GM18520 (cell line): ENCODE measurements around the gene FAP.

Experiments
- ATAC-seq: cut with Tn5 transposase; IDR thresholded peaks from one replicate; pipeline ENCODE4 v1.9.1; 2021; ENCODE audit not compliant: unreplicated experiment

The FAP gene

DNA sequence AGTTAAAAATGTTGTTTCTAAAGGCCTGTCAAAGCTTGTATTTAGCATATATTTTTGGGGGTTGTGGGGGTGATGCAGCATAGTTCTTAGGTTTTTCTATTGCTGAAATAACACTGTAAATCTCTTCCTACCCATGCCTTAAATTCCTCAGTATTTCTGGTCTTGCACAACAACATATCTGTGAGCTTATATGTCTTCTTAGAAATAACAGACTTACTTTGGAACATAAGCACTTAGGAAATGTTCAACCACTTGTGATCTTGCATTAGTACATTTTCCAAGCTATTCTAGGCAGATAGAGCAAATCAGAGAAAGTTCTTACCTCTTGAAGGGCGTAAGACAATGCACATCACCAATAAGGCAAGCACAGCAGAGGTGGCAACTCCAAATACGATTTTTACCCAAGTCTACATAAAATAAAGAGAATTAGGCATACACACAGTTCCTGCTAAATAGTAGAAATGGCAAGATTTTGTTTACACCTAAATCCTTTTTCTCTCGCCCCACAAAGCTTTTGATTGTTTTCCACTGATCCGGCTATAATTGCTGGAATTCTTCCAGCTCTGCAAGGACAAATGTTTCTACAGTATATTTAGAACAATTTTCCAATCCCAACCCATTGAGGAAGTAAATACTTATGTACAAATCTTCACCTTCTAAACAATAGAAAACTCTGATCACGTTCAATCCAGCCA is 512 bp downstream of the FAP start:
- ATAC-seq: no peak

- no peak for ATAC-seq
Observed at GRCh38 chr2:162241571-162241970, 1.7 kb downstream of the FAP start.

- ATAC-seq: no peak
Observed at GRCh38 chr2:162234620-162235462, 8.4 kb downstream of the FAP start.

GRCh38 chr2:162233197-162233596 is 10.0 kb downstream of the FAP start:
- no peak for ATAC-seq

- ATAC-seq: no peak
Observed at GRCh38 chr2:162232671-162233070, 10.6 kb downstream of the FAP start.

- no peak for ATAC-seq
Observed at GRCh38 chr2:162232027-162232426, 11.2 kb downstream of the FAP start.

DNA sequence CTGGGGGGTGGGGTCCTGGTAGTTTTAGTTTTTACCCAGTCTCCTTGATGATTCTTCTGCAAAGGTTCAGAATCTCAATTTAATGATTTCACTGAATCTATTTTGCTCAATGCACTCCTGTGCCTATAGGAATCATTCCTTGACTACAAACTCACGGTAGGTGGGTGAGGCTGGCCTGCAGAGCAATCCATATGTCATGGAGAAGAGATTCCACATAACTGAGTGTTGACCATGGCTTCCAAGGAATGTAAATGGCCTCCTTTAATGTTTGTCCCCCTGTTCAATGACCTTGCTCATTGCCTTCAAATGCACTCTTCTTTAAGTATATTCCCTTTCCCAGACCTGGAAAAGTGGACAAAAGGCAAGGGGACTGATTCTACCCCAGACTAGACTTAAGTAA is 12.5 kb downstream of the FAP start:
- ATAC-seq: no peak

DNA sequence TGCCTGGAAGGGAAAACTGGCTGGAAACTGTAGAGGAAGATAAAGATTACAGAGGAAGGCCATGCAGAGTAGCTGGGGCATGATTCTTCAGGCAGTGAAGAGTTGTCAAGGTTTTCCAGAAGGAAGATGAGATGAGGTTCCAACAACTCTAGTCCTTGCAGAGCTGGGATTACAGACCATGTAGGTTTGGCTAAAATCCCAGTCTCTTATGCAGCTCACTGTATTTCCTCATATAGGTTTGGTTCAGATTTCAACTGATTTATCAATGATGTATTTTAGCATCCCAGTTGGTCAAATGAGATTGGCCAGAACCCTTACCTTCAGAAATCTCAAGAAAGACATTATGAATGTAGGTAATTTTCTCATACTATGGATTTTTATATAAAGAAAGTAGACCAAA is 16.4 kb downstream of the FAP start:
- no peak for ATAC-seq

- ATAC-seq: peak; percentile 68
Observed at GRCh38 chr2:162221064-162221463, 22.2 kb downstream of the FAP start.

- ATAC-seq: no peak
Observed at GRCh38 chr2:162220368-162220767, 22.9 kb downstream of the FAP start.

DNA sequence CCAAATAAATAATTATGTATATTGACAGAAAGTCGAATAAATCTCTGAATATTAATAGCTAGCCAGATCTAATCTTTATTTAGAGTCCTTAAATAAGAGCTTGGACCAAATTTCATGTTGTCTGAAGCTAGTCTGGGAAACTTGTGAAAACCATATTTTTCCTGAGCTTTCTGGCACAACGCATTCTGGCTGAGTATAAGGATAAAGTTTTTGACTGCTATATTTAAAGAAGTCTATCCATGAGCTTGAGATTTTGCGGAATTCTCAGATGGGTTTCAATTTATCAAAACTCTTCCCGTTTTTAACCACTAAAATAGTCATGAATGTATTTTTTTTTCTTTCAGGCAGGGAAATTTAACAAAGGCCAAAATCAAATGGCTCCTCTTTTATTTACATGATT is 23.8 kb downstream of the FAP start:
- no peak for ATAC-seq

DNA sequence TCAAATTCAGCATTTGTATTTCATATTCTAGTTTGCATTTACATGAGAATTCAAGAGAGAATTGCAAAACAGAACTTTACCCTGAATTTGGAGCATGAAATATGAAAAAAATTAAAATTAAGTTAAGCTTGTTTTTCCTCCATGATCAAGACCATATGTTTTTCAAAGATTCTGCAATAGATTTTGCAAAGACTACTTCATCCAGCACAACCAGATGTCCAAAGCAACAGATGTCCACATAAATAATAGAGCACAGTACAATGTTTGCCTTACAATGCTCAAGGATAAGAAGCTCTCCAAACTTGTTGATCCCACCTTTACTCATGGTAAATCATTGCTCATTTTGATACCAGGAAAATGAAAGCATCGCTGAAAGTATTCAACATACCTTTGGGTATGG is 25.6 kb downstream of the FAP start:
- ATAC-seq: no peak

GRCh38 chr2:162215162-162215561 is 28.1 kb downstream of the FAP start:
- ATAC-seq: no peak

- no peak for ATAC-seq
Observed at GRCh38 chr2:162212366-162212765, 30.9 kb downstream of the FAP start.

GRCh38 chr2:162211732-162212131 is 31.5 kb downstream of the FAP start:
- no peak for ATAC-seq

DNA sequence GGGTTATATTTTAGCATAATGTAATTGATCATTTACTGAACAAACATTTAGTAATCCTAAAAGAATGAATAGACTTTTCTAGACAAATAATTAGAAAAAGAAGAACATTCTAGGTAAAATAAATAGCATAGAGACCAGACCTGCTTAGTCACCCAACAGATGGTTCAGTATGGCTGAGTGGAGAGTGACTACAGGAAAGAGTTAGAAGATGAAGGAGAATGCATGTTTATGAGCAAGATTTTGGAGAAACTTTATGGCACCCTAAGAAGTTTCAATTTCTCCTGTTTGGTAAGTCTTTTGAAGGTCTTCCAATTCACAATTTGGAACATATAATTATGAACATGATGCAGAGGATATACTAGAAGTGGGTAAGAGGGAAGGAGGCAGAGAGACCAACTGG is 32.9 kb downstream of the FAP start:
- no peak for ATAC-seq

DNA sequence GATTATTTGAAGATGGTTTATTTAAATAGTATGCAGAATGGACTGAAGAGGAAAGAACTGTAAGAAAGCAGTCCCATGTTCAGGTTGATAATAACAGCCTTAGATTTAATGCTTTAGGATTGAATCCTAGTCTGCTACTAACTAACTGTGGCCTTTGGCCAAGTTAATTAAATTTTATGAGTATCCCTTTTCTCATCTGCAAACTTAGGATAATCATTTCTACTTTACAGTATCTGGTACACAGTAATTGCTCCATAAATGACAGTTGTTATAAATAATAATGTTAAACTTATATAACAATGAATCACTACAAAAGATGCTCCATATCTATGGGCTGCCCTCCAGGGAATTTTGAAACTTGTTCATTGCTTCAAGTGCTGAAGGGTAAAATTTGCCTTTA is 41.0 kb downstream of the FAP start:
- no peak for ATAC-seq

DNA sequence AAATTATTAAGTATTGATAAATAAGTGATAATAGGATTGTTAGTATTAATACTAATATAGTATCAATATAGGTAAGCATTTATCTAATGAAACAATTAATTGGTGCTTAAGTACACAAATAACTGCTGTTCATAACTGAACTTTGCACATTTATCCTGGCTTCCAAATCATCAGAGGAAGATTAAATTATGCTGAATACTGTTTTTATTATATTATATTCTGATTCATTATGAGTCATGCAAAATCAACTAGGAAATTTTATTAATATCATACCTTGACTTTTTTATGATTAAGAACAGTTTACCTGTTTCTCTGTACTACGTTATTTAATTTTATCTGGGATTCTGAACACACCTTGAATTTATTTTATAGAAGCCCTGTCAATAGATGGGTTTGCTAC is 42.6 kb downstream of the FAP start:
- ATAC-seq: no peak

DNA sequence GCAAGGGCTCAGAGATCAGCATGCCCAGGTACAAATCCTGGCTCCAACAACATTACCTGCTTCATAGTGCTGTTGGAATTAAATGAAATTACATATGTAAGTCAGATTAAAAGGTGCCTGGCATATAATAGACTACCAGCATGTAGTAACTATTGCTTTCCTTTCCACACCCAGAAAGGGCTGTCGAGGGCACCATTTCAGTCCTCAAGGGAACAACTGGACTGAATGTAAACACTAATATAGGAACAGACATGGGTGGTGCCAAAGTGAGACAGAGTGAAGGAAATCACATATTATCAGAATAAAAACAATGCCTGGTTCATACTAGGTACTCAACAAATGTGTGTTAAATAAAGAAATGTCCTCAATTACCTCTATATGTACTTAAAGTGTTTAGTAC is 43.3 kb downstream of the FAP start:
- no peak for ATAC-seq

DNA sequence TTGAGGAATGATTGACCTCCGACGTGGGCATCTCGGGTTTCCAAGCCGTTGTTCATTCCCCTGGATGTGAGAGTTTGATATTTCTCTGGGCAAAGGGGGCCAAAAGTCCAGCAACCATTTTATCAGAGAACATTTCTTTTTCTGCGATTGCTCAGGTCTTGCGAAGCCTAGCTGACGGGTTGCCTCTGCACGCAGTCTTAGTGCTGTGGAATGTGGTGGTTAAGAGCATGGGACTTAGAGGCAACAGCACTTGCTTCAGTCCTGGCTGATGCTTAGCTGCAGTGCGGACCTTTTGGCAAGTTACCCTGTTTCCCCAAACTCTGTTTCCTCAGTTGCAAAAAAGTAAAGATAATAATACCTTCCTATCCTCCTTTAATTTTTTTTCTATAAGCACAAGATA is 45.0 kb downstream of the FAP start:
- ATAC-seq: no peak

- no peak for ATAC-seq
Observed at GRCh38 chr2:162197069-162197825, 46.0 kb downstream of the FAP start.

DNA sequence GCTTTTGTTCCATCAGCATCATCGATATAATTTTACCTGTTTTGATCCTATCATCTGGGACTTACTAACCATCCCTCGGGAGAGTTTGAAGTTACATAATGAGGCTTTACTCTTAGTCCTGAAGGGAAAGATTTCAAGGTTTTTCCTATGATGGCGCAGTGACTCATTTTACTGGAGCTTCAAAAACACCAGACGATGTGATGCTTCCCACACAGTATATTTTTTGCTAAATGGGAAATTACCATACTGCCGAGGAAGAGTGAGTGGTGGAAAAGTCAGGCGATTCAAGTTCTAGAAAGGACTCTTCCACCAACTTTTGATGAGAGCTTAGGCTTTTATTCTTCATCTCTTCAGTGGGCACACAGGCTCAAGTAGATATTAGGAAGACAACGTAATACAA is 46.6 kb downstream of the FAP start:
- ATAC-seq: no peak
